HK-2 (cell line): Measurements from ENCODE around the gene SSUH2.
"Not testable (repeated sequence)": the region's sequence is repeated elsewhere in the genome, so short reads cannot be mapped to it uniquely, and the experiment has no call there.

Experiments
- DNase-seq: peaks from one replicate; pipeline ENCODE4 v3.0.0-alpha.2; 2018; ENCODE audit not compliant: unreplicated experiment

The SSUH2 gene

GRCh38 chr3:8580434-8580833, 64.2 kb downstream of the SSUH2 start:
- not testable (repeated sequence) for DNase-seq

DNA sequence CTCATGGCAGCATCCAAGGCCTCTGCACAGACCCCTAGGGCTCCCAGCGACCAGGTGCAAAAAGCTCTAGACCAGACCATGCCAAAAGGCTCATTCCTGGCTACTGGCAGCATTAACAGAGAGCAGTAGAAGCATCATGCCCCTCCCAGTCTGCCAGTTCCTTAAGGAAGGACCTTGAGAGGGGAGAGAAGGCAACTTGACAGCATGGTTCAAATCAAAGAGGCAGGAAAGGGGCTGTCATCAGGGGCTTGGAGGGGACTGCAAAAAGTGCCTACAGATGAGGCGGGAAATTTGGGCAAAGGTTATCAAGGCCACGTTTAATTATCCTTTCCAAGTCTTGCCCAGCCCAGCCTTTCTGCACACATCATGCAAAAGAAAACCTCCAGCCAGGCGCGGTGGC, 64.7 kb downstream of the SSUH2 start:
- DNase-seq = no peak

GRCh38 chr3:8579096-8579495, 65.5 kb downstream of the SSUH2 start:
- DNase-seq = no peak

GRCh38 chr3:8578282-8578681, 66.3 kb downstream of the SSUH2 start:
- no peak for DNase-seq

DNA sequence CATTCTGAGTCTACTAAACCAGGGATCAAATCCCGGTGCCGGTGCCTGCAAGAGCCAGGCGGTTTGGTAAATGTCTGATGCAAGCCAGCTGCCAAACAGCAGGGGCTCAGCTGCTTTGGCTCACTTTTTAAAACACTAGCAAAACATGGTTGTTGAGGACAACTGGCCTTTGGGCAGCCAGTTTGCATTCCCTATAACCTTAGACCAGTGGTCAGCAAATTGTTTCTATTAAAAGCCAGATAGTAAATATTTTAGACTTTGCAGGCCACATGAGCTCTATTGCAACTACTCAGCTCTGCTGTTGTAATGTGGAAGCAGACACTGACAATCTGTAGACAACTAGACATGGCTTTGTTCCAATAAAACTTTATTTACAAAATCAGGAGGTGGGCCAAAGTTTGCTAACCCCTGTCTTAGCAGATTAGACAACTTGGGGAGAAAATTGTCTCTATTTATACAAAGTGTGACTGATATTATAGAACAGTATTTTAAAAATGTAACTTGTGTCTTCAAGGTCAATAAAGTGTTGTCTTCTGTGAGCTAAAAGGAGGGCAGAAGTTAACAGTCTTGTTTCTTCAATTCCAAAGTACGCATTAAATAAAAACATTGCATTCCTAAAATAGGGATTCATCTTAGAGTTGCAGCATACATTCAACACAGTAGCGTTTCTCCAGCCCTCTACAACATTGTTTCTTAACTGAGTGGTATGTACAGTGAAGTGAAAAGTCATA, 67.6 kb downstream of the SSUH2 start:
- no peak for DNase-seq

DNA sequence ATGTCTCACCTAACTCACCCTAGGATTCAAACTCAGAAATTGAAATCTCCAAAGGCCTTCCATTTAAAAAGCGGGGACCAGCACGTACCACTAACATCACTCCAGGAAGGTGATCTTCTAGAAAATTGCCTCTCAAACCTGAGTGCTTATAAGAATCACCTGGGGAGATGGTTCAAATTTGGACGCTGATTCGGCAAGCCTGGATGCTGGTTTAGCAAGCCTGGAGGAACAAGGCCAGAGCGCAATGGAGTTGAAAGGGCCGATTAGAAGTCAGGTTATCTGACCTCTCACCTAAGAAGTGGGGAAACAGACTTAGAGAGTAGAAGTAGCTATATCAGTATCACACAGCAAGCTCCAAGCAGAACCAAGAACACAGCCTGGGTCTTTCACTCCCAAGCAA, 68.2 kb downstream of the SSUH2 start:
- DNase-seq = no peak

GRCh38 chr3:8575364-8576104, 69.1 kb downstream of the SSUH2 start:
- no peak for DNase-seq

- no peak for DNase-seq
Observed at GRCh38 chr3:8574670-8575322, 69.8 kb downstream of the SSUH2 start.

DNA sequence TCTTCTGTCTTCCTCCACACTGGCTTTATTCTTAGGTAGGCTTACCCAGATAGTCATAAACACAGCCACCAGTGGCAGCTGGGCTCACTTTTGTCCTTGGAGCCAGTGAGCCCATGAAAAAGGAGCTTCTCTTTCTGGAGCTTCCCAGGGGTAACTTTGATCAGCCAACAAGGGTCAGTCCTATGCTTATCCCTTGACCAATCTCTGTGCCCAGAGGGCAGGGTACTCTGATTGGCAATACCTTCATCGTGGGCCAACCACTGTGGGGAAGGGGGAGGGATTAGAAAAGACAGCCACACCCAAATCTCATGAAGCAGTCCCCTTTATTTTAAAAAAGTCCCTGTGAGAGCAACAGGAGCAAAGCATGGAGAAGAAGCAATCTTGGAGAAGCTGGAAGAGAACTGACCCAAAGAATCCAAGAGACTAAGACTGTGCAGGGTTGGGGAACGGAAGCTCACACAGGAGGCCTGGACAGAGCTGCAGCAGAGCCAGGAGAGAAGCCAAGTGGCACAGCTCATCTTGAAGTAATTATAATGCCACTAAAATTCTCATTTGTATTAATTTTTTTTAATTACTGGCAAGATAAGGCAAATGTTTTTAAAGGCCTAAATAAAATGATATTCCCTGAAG, 70.4 kb downstream of the SSUH2 start:
- DNase-seq = no peak

DNA sequence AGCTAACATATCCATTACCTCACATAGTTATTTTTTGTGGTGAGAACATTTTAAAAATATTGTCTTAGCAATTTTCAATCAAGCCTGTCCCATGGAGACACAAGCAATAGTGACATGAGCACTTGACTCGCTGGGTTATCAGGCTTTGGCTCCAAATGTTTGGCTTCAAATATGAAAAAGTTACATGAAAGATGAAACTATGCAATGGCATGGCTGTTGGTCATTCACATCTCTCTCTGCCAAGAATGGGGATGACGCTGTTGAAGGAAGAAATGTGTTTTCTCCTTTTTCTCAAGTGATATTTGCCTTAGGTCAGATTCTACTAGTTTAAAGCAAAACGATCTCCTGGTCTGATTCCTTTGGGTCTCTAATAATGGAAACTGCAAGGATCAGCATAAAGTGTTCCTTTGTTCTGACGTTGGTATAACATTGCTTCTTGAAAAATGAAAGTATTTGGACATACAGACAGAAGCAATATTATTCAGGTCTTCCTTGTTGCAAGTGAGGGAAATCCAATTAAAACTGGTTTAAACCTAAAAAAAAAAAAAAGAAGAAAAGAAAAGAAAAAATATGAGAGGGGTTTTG, 71.2 kb downstream of the SSUH2 start:
- DNase-seq = no peak

GRCh38 chr3:8571256-8571655, 73.3 kb downstream of the SSUH2 start:
- no peak for DNase-seq
